HepG2 (cell line): Measurements from ENCODE around the gene ZNF79. TPM values are rescaled to one million over a fixed set of nuclear protein-coding genes. Genes with fewer than 3 reads are reported as not detected.

ENCODE experiments used
- ASH2L ChIP-seq: fragments of 300-600, 200-600 bp; sonication (generic); IDR thresholded peaks from 2 replicates; pipeline ENCODE4 v1.7.0; 2017; ENCODE audit warnings: low read depth, mild to moderate bottlenecking, moderate library complexity, mixed read lengths, low read length; ENCODE audit not compliant: insufficient read length
- CEBPG ChIP-seq: IDR thresholded peaks from 2 replicates; pipeline ENCODE4 v1.6.1; 2016
- CREB1 ChIP-seq, 2 experiments: fragments of 450-650 bp in 1 of 2; IDR thresholded peaks; 2 replicates each; pipeline ENCODE4 v1.6.1; 2016 to 2017; ENCODE audit warnings: control low read depth in 1 of 2, mild to moderate bottlenecking in 1 of 2, missing compliant biosample characterization in 1 of 2, missing genetic modification characterization in 1 of 2
- EP300 ChIP-seq, 3 experiments: sonication (generic) in 1 of 3; formaldehyde crosslinking in 1 of 3; IDR thresholded peaks; 2 replicates each; pipeline versions ENCODE4 v1.5.1 to v1.6.1; 2011 to 2020; ENCODE audit warnings: low read depth in 2 of 3, low read length in 2 of 3, borderline replicate concordance in 1 of 3, improper control_type of control experiment in 1 of 3, mild to moderate bottlenecking in 1 of 3, missing genetic modification reagents in 1 of 3, moderate library complexity in 1 of 3
- FOXM1 ChIP-seq: sonication (generic); formaldehyde crosslinking; IDR thresholded peaks from 2 replicates; pipeline ENCODE4 v1.5.0; 2020; ENCODE audit warnings: missing genetic modification reagents
- FOXO1 ChIP-seq: sonication (generic); formaldehyde crosslinking; IDR thresholded peaks from 2 replicates; pipeline ENCODE4 v1.4.0; 2020; ENCODE audit warnings: missing genetic modification reagents
- GPN1 ChIP-seq: sonication (generic); formaldehyde crosslinking; IDR thresholded peaks from 2 replicates; pipeline ENCODE4 v1.5.1; 2020; ENCODE audit warnings: missing genetic modification reagents, borderline replicate concordance
- HMGA1 ChIP-seq: sonication (generic); formaldehyde crosslinking; conservative IDR thresholded peaks from 2 replicates; pipeline ENCODE4 v1.4.0; 2020; ENCODE audit warnings: missing genetic modification reagents
- HNRNPK ChIP-seq: fragments of 200-400 bp; formaldehyde crosslinking; IDR thresholded peaks from 2 replicates; pipeline ENCODE4 v1.6.1; 2018; ENCODE audit warnings: low read length, low read depth, moderate library complexity, mild to moderate bottlenecking; ENCODE audit not compliant: poor library complexity, severe bottlenecking
- IKZF1 ChIP-seq: fragments of 450-650 bp; IDR thresholded peaks from 2 replicates; pipeline ENCODE4 v1.7.1; 2016
- JDP2 ChIP-seq: sonication (generic); formaldehyde crosslinking; IDR thresholded peaks from 2 replicates; pipeline ENCODE4 v1.8.1; 2022; ENCODE audit warnings: missing genetic modification reagents, borderline replicate concordance
- MAF1 ChIP-seq: sonication (generic); formaldehyde crosslinking; IDR thresholded peaks from 2 replicates; pipeline ENCODE4 v1.5.0; 2020; ENCODE audit warnings: missing genetic modification reagents, borderline replicate concordance
- NPAS2 ChIP-seq: sonication (generic); formaldehyde crosslinking; IDR thresholded peaks from 2 replicates; pipeline ENCODE4 v1.8.0; 2022; ENCODE audit warnings: mild to moderate bottlenecking, missing genetic modification reagents, borderline replicate concordance
- PAWR ChIP-seq: sonication (generic); formaldehyde crosslinking; IDR thresholded peaks from 2 replicates; pipeline ENCODE4 v1.4.0; 2020; ENCODE audit warnings: missing genetic modification reagents, mild to moderate bottlenecking, borderline replicate concordance
- PRMT3 ChIP-seq: sonication (generic); formaldehyde crosslinking; IDR thresholded peaks from 2 replicates; pipeline ENCODE4 v1.8.1; 2022; ENCODE audit warnings: low read depth, mild to moderate bottlenecking, moderate library complexity, missing genetic modification reagents, borderline replicate concordance
- SAFB2 ChIP-seq: sonication (generic); formaldehyde crosslinking; IDR thresholded peaks from 2 replicates; pipeline ENCODE4 v1.5.1; 2020; ENCODE audit warnings: missing genetic modification reagents, low read depth, mild to moderate bottlenecking, borderline replicate concordance
- SMARCE1 ChIP-seq: fragments of 450-650 bp; IDR thresholded peaks from 2 replicates; pipeline ENCODE4 v1.6.1; 2017; ENCODE audit warnings: borderline replicate concordance
- SMYD3 ChIP-seq: sonication (generic); formaldehyde crosslinking; IDR thresholded peaks from 2 replicates; pipeline ENCODE4 v1.8.1; 2023; ENCODE audit warnings: mild to moderate bottlenecking, missing genetic modification reagents
- SOX6 ChIP-seq, 2 experiments: fragments of 450-650 bp in 1 of 2; sonication (generic) in 1 of 2; formaldehyde crosslinking in 1 of 2; IDR thresholded peaks; 2 replicates each; pipeline versions ENCODE4 v1.4.0 to v1.6.1; 2017 to 2020; ENCODE audit warnings: antibody characterized with exemption in 1 of 2, mild to moderate bottlenecking in 1 of 2, missing genetic modification reagents in 1 of 2
- ZFP41 ChIP-seq: sonication (generic); formaldehyde crosslinking; IDR thresholded peaks from 2 replicates; pipeline ENCODE4 v1.4.0; 2020; ENCODE audit warnings: mild to moderate bottlenecking, missing genetic modification reagents, borderline replicate concordance
- ZNF234 ChIP-seq: sonication (generic); formaldehyde crosslinking; conservative IDR thresholded peaks from 2 replicates; pipeline ENCODE4 v1.5.1; 2020; ENCODE audit warnings: mild to moderate bottlenecking, missing genetic modification reagents
- ZNF3 ChIP-seq: IDR thresholded peaks from 2 replicates; pipeline ENCODE4 v1.7.0; 2017; ENCODE audit warnings: inconsistent platforms
- ZNF792 ChIP-seq: IDR thresholded peaks from 2 replicates; pipeline ENCODE4 v1.6.1; 2016
- ZNF883 ChIP-seq: sonication (generic); formaldehyde crosslinking; IDR thresholded peaks from 2 replicates; pipeline ENCODE4 v1.5.1; 2020; ENCODE audit warnings: mild to moderate bottlenecking, missing genetic modification reagents; ENCODE audit errors: not compliant biosample characterization
- polyA plus RNA-seq, 8 experiments: library from polyadenylated mRNA; depleted of rRNA in 3 of 8; stranded (reverse) in 7 of 8; unstranded in 1 of 8; fragments of >200 nt; fragmentation: Illumina TruSeq in 4 of 8; extraction: Trizol in 4 of 8; gene quantifications; 2 replicates each; pipeline versions ENCODE4 v1.2.1 to v1.2.3, GENCODE V29; 2011 to 2016; ENCODE audit warnings: low read depth in 4 of 8, missing spikeins in 1 of 8, mixed read lengths in 1 of 8; ENCODE audit not compliant: insufficient read depth in 1 of 8
- total RNA-seq, 5 experiments: library from RNA; depleted of rRNA; stranded (reverse); fragments of >200 nt; fragmentation: Illumina TruSeq; extraction: Trizol; gene quantifications; 2 replicates each; pipeline ENCODE4 v1.2.3, GENCODE V29; 2016; ENCODE audit warnings: low read depth in 1 of 5
- TF ChIP-seq, protein P1 (sequence below), 2 experiments: sonication (generic) in 1 of 2; formaldehyde crosslinking in 1 of 2; IDR thresholded peaks; 2 replicates each; pipeline versions ENCODE4 v1.5.1 to v1.6.1; 2011 to 2020; ENCODE audit warnings: borderline replicate concordance in 1 of 2, low read depth in 1 of 2, low read length in 1 of 2, mild to moderate bottlenecking in 1 of 2, missing genetic modification reagents in 1 of 2, moderate library complexity in 1 of 2
- TF ChIP-seq, protein P2 (sequence below): sonication (generic); formaldehyde crosslinking; conservative IDR thresholded peaks from 2 replicates; pipeline ENCODE4 v1.4.0; 2020; ENCODE audit warnings: missing genetic modification reagents
- TF ChIP-seq, protein P3 (sequence below): sonication (generic); formaldehyde crosslinking; IDR thresholded peaks from 2 replicates; pipeline ENCODE4 v1.4.0; 2020; ENCODE audit warnings: missing genetic modification reagents, borderline replicate concordance

ZNF79 gene
- total and polyA plus RNA-seq, 2 of the 13 experiments (the other 11 are each of a cell fraction or from before 2014, with no cell fraction given), result 3.7 to 8.1 TPM

DNA sequence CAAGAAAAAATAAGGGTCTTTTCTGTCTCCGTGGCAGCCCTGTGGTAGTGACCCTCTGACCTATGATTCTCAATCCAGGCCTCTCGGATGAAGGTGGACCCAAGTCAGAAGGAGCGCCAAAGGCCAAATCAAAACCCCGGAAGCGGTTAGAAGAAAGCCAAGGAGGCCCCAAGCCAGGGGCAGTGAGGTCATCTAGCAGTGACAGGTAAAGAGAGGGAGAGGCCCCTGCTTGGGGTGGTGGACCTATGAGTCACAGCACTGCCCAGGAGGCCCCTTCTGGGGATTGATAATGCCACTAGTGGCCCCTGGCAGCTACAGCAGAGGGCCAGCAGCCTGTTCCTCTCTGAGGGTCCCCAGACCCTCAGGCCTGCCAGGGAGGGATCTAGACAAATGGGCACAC is 33.6 kb upstream of the ZNF79 start (continued):
- TF ChIP-seq GPN1 (CRISPR knock-in tag) (no peak), CEBPG (CRISPR knock-in tag) (peak; percentile 42; the same call in 1 of the 2 replicates), EP300 (IDR thresholded peaks at IDR 0.05; ENCODE audit: low read depth in 2 of 2, low read length in 2 of 2) (peak; percentile 86 to 97), EP300 (CRISPR knock-in tag; IDR thresholded peaks at IDR 0.05; ENCODE audit: borderline replicate concordance) (peak; percentile 89), PRMT3 (CRISPR knock-in tag) (no peak), SAFB2 (CRISPR knock-in tag) (no peak), HMGA1 (CRISPR knock-in tag) (no peak), CREB1 (IDR thresholded peaks at IDR 0.05) (peak; percentile 80), CREB1 (CRISPR knock-in tag; IDR thresholded peaks at IDR 0.05) (peak; percentile 91), ZNF883 (no peak), ZFP41 (no peak), HNRNPK (no peak), SMYD3 (CRISPR knock-in tag) (no peak), ZNF3 (no peak), NPAS2 (CRISPR knock-in tag) (no peak), FOXO1 (CRISPR knock-in tag) (peak; percentile 80), JDP2 (CRISPR knock-in tag) (no peak), ZNF792 (CRISPR knock-in tag) (peak; percentile 19; the same call in 1 of the 2 replicates), IKZF1 (no peak), PAWR (CRISPR knock-in tag) (no peak), SMARCE1 (no peak), MAF1 (CRISPR knock-in tag) (no peak), ASH2L (peak; percentile 71), ZNF234 (CRISPR knock-in tag) (no peak), FOXM1 (CRISPR knock-in tag) (no peak), SOX6 (IDR thresholded peaks at IDR 0.05) (no peak), SOX6 (CRISPR knock-in tag; IDR thresholded peaks at IDR 0.05) (peak; percentile 89)
- TF ChIP-seq, protein P1, sequence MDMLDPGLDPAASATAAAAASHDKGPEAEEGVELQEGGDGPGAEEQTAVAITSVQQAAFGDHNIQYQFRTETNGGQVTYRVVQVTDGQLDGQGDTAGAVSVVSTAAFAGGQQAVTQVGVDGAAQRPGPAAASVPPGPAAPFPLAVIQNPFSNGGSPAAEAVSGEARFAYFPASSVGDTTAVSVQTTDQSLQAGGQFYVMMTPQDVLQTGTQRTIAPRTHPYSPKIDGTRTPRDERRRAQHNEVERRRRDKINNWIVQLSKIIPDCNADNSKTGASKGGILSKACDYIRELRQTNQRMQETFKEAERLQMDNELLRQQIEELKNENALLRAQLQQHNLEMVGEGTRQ (IDR thresholded peaks at IDR 0.05; ENCODE audit: low read depth, low read length), result no peak
- TF ChIP-seq, protein P1 (CRISPR knock-in tag; IDR thresholded peaks at IDR 0.05; ENCODE audit: borderline replicate concordance), result no peak
- TF ChIP-seq, protein P2, sequence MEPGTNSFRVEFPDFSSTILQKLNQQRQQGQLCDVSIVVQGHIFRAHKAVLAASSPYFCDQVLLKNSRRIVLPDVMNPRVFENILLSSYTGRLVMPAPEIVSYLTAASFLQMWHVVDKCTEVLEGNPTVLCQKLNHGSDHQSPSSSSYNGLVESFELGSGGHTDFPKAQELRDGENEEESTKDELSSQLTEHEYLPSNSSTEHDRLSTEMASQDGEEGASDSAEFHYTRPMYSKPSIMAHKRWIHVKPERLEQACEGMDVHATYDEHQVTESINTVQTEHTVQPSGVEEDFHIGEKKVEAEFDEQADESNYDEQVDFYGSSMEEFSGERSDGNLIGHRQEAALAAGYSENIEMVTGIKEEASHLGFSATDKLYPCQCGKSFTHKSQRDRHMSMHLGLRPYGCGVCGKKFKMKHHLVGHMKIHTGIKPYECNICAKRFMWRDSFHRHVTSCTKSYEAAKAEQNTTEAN, result peak; percentile 40; the same call in 1 of the 2 replicates
- TF ChIP-seq, protein P3, sequence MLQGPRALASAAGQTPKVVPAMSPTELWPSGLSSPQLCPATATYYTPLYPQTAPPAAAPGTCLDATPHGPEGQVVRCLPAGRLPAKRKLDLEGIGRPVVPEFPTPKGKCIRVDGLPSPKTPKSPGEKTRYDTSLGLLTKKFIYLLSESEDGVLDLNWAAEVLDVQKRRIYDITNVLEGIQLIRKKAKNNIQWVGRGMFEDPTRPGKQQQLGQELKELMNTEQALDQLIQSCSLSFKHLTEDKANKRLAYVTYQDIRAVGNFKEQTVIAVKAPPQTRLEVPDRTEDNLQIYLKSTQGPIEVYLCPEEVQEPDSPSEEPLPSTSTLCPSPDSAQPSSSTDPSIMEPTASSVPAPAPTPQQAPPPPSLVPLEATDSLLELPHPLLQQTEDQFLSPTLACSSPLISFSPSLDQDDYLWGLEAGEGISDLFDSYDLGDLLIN, result no peak
